ENCODE results near the gene UHMK1. TPM values are rescaled to one million over a fixed set of nuclear protein-coding genes. Genes with fewer than 3 reads are reported as not detected.

UHMK1 gene
- polyA plus RNA-seq, 1 experiment, result 16.9 TPM

GRCh38 chr1:162466797-162467196 lies 30.8 kb upstream of the UHMK1 start:
- no peak overlapping the region for H3K4me3 ChIP-seq (ENCODE audit: low read depth, low read length)
- POLR2A ChIA-PET, result no interaction called here
- no peak for DNase-seq (ENCODE audit: low read depth)
- H3K27me3 ChIP-seq (ENCODE audit: control insufficient read depth, insufficient read depth, low read length), result peaks cover 2% of the 10 kb centered on the region; the same call in 1 of the 2 replicates
- CTCF ChIA-PET, result interaction anchor here (0.6 to 1.2 kb wide), 2 partner anchors 33 to 59 kb away, joined by 3 read pairs; no protein-coding TSS in a partner anchor
- H3K36me3 ChIP-seq (ENCODE audit: control insufficient read depth, insufficient read depth, low read length), result no peaks in the 10 kb centered on the region
- TF ChIP-seq CTCF (IDR thresholded peaks at IDR 0.05; ENCODE audit: insufficient read depth, low read depth, low read length), result no peak

- Histone ChIP-seq H3K36me3 (ENCODE audit: control insufficient read depth, insufficient read depth, low read length) (no peaks in the 10 kb centered on the region), H3K27me3 (ENCODE audit: control insufficient read depth, insufficient read depth, low read length) (peaks cover 2% of the 10 kb centered on the region; the same call in 1 of the 2 replicates), H3K4me3 (ENCODE audit: low read depth, low read length) (no peak overlapping the region)
- DNase-seq (ENCODE audit: low read depth), result no peak
- ChIA-PET POLR2A (no interaction called here), CTCF (no interaction called here)
- TF ChIP-seq CTCF (IDR thresholded peaks at IDR 0.05; ENCODE audit: insufficient read depth, low read depth, low read length), result no peak
Observed at GRCh38 chr1:162470216-162470615, 27.4 kb upstream of the UHMK1 start.

- ChIA-PET CTCF (no interaction called here), POLR2A (no interaction called here)
- no peak for TF ChIP-seq CTCF (IDR thresholded peaks at IDR 0.05; ENCODE audit: insufficient read depth, low read depth, low read length)
- Histone ChIP-seq H3K27me3 (ENCODE audit: control insufficient read depth, insufficient read depth, low read length) (peaks cover 2% of the 10 kb centered on the region; the same call in 1 of the 2 replicates), H3K36me3 (ENCODE audit: control insufficient read depth, insufficient read depth, low read length) (no peaks in the 10 kb centered on the region), H3K4me3 (ENCODE audit: low read depth, low read length) (no peak overlapping the region)
- DNase-seq (ENCODE audit: low read depth), result no peak
Observed at GRCh38 chr1:162471290-162471853, 26.2 kb upstream of the UHMK1 start.

- no peak for DNase-seq (ENCODE audit: low read depth)
- POLR2A ChIA-PET, result no interaction called here
- no peaks in the 10 kb centered on the region for H3K36me3 ChIP-seq (ENCODE audit: control insufficient read depth, insufficient read depth, low read length)
- TF ChIP-seq CTCF (IDR thresholded peaks at IDR 0.05; ENCODE audit: insufficient read depth, low read depth, low read length), result no peak
- H3K27me3 ChIP-seq (ENCODE audit: control insufficient read depth, insufficient read depth, low read length), result peaks cover 2% of the 10 kb centered on the region; the same call in 1 of the 2 replicates
- no peak overlapping the region for H3K4me3 ChIP-seq (ENCODE audit: low read depth, low read length)
- CTCF ChIA-PET, result no interaction called here
Observed at GRCh38 chr1:162475089-162475488, 22.5 kb upstream of the UHMK1 start.

- Histone ChIP-seq H3K4me3 (ENCODE audit: low read depth, low read length) (no peak overlapping the region), H3K36me3 (ENCODE audit: control insufficient read depth, insufficient read depth, low read length) (no peaks in the 10 kb centered on the region), H3K27me3 (ENCODE audit: control insufficient read depth, insufficient read depth, low read length) (peaks cover 2% of the 10 kb centered on the region; the same call in 1 of the 2 replicates)
- ChIA-PET POLR2A (no interaction called here), CTCF (no interaction called here)
- no peak for DNase-seq (ENCODE audit: low read depth)
- no peak for TF ChIP-seq CTCF (IDR thresholded peaks at IDR 0.05; ENCODE audit: insufficient read depth, low read depth, low read length)
Observed at GRCh38 chr1:162475539-162476185, 22.0 kb upstream of the UHMK1 start.

Data from BJ (cell line).